Thoracic aorta (tissue), 2 donors: ENCODE measurements around the gene FOXP1. TPM values are rescaled to one million over a fixed set of nuclear protein-coding genes. Genes with fewer than 3 reads are reported as not detected.

Source experiments
- ATAC-seq: fragments of 150-250 bp; one replicate; pipeline ENCODE4 v1.8.0; 2017; ENCODE audit warnings: low read depth; ENCODE audit not compliant: insufficient number of reproducible peaks, low FRiP score
- DNase-seq: peaks from one replicate; pipeline ENCODE4 v3.0.0-alpha.2; 2020; ENCODE audit warnings: low spot score
- H3K27ac ChIP-seq, 2 donors: fragments of 200-600 bp; sonication (generic); 1 replicate in 1 of 2; 2 replicates in 1 of 2; pipeline ENCODE4 v1.5.1; 2016; ENCODE audit warnings: mild to moderate bottlenecking in 2 of 2, moderate library complexity in 2 of 2
- H3K27me3 ChIP-seq: fragments of 200-600 bp; sonication (generic); replicated peaks from 2 replicates; pipeline ENCODE4 v1.6.0; 2016; ENCODE audit warnings: mild to moderate bottlenecking; ENCODE audit not compliant: insufficient read depth
- H3K36me3 ChIP-seq: fragments of 200-600 bp; sonication (generic); one replicate; pipeline ENCODE4 v1.5.1; 2016
- H3K4me1 ChIP-seq, 2 donors: fragments of 200-600 bp; sonication (generic); 1 replicate in 1 of 2; 2 replicates in 1 of 2; pipeline versions ENCODE4 v1.5.1 to v1.6.0; 2016; ENCODE audit warnings: low read depth in 2 of 2, mild to moderate bottlenecking in 1 of 2; ENCODE audit not compliant: control insufficient read depth in 1 of 2
- H3K4me3 ChIP-seq: fragments of 200-600 bp; sonication (generic); 2 replicates; pipeline ENCODE4 v1.5.1; 2016; ENCODE audit warnings: mild to moderate bottlenecking
- H3K9me3 ChIP-seq: fragments of 200-600 bp; sonication (generic); 2 replicates; pipeline ENCODE4 v1.5.1; 2016
- CTCF ChIP-seq: fragments of 200-600 bp; sonication (generic); IDR thresholded peaks from one replicate; pipeline ENCODE4 v1.5.1; 2019; ENCODE audit warnings: antibody characterized with exemption
- total RNA-seq, 2 donors: library from RNA; depleted of rRNA; stranded (reverse); fragments of >200 nt; gene quantifications; one replicate each; pipeline versions ENCODE4 v1.1.0 to v1.2.3, GENCODE V29; 2016

The FOXP1 gene
- total RNA-seq, 2 donors from 2014 or later = 176 to 255 TPM

GRCh38 chr3:71238355-71238757, 345.2 kb downstream of the FOXP1 start:
- H3K4me3 ChIP-seq = no peak overlapping the region
- no peaks in the 10 kb centered on the region for H3K27me3 ChIP-seq
- no peaks in the 10 kb centered on the region for H3K9me3 ChIP-seq
- no peaks in the 10 kb centered on the region for H3K36me3 ChIP-seq
- ATAC-seq (no peak), DNase-seq (no peak)
- H3K4me1 ChIP-seq = peaks cover 32 to 66% of the 10 kb centered on the region in 2 donors
- peak overlapping the region; percentile 81 to 91 for H3K27ac ChIP-seq
- TF ChIP-seq CTCF = no peak

DNA sequence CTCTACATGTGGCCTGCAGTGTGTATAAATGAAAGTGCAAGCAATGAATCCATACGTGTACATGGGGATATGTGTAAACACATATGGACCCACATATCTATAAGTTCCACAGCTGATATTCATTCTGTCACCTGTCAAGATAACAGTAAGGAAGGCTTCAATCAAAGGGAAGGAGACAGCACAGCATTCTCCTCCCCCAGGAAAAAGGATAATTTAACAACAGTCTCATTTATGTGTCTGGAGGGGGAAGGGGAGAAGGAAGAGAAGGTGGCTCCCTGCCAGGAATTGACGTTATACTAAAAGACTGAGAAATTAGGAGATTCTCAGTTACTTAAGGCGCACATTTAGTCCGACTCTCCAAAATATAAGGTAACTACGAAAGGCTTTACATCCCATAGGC, 345.9 kb downstream of the FOXP1 start:
- no peaks in the 10 kb centered on the region for H3K9me3 ChIP-seq
- H3K4me3 ChIP-seq = no peak overlapping the region
- TF ChIP-seq CTCF = no peak
- H3K4me1 ChIP-seq = peaks cover 32 to 68% of the 10 kb centered on the region in 2 donors
- ATAC-seq = no peak
- no peaks in the 10 kb centered on the region for H3K27me3 ChIP-seq
- H3K27ac ChIP-seq = peak overlapping the region; percentile 81 to 91
- H3K36me3 ChIP-seq = no peaks in the 10 kb centered on the region
- DNase-seq = no peak

GRCh38 chr3:71235846-71236245, 347.7 kb downstream of the FOXP1 start:
- H3K4me3 ChIP-seq = no peak overlapping the region
- no peak for ATAC-seq
- H3K27ac ChIP-seq = peak overlapping the region in 1 of 2 donors; percentile 34
- peaks cover 26 to 59% of the 10 kb centered on the region in 2 donors for H3K4me1 ChIP-seq
- no peaks in the 10 kb centered on the region for H3K9me3 ChIP-seq
- no peak for DNase-seq
- no peaks in the 10 kb centered on the region for H3K27me3 ChIP-seq
- H3K36me3 ChIP-seq = no peaks in the 10 kb centered on the region
- TF ChIP-seq CTCF = no peak

- no peak overlapping the region for H3K4me3 ChIP-seq
- no peak for TF ChIP-seq CTCF
- H3K4me1 ChIP-seq = peaks cover 27 to 58% of the 10 kb centered on the region in 2 donors
- ATAC-seq (no peak), DNase-seq (no peak)
- no peak overlapping the region for H3K27ac ChIP-seq
- H3K36me3 ChIP-seq = no peaks in the 10 kb centered on the region
- H3K27me3 ChIP-seq = no peaks in the 10 kb centered on the region
- no peaks in the 10 kb centered on the region for H3K9me3 ChIP-seq
Observed at GRCh38 chr3:71232895-71233294, 350.6 kb downstream of the FOXP1 start.

DNA sequence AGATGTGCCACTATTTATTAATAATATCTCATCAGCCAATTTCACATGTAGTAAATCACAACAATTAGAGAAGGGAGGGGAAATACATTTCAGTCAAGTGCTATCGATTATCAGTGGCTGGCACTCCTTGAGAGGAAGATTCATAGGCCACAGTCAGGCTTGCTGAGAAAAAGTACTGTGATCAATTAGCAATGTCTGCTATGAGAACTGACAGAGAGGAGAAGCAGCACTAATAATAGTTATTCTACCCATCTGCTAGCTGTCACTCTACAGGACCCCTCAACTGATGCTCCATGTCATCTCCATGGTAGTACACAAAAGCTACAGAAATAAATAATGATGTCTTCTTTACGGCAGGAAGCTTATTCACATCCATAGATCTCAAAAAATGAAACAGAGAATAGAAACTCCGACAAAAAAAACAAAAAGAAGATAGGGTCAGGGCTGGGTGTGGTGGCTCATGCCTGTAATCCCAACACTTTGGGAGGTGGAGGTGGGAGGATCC, 351.3 kb downstream of the FOXP1 start:
- ATAC-seq (no peak), DNase-seq (no peak)
- no peaks in the 10 kb centered on the region for H3K9me3 ChIP-seq

More for the DNA sequence above, 351.3 kb downstream of the FOXP1 start:
- Histone ChIP-seq H3K27ac (no peak overlapping the region), H3K4me3 (no peak overlapping the region), H3K4me1 (peaks cover 24 to 58% of the 10 kb centered on the region in 2 donors), H3K36me3 (no peaks in the 10 kb centered on the region), H3K27me3 (no peaks in the 10 kb centered on the region)
- TF ChIP-seq CTCF = no peak
